Loucy (cell line): ENCODE data around the gene OR8G1.

Experiments used
- H2AFZ ChIP-seq: fragments of 200-600 bp; sonication (generic); 2 replicates; pipeline ENCODE4 v1.6.0; 2016; ENCODE audit warnings: antibody characterized with exemption, mild to moderate bottlenecking, low read length, moderate library complexity
- H3F3A ChIP-seq: fragments of 200-600 bp; 2 replicates; pipeline ENCODE4 v1.6.0; 2016; ENCODE audit warnings: antibody characterized with exemption, low read depth, mild to moderate bottlenecking
- H3K27me3 ChIP-seq: fragments of 200-600 bp; sonication (generic); 2 replicates; pipeline ENCODE4 v1.6.1; 2014; ENCODE audit warnings: low read length, mild to moderate bottlenecking; ENCODE audit not compliant: insufficient read depth, poor library complexity, severe bottlenecking
- H3K36me3 ChIP-seq: fragments of 200-600 bp; sonication (generic); 2 replicates; pipeline ENCODE4 v1.6.1; 2016; ENCODE audit warnings: low read length; ENCODE audit not compliant: insufficient read depth
- H3K4me1 ChIP-seq: fragments of 200-600 bp; sonication (generic); 2 replicates; pipeline ENCODE4 v1.5.1; 2014; ENCODE audit warnings: low read length, mild to moderate bottlenecking; ENCODE audit not compliant: insufficient read depth, poor library complexity, severe bottlenecking
- H3K4me2 ChIP-seq: fragments of 200-600 bp; sonication (generic); 2 replicates; pipeline ENCODE4 v1.6.0; 2014; ENCODE audit warnings: antibody characterized with exemption, low read length, low read depth, mild to moderate bottlenecking; ENCODE audit not compliant: poor library complexity, severe bottlenecking
- H3K4me3 ChIP-seq: fragments of 200-600 bp; sonication (generic); 2 replicates; pipeline ENCODE4 v1.5.1; 2014; ENCODE audit warnings: low read length, mild to moderate bottlenecking, mixed read lengths; ENCODE audit not compliant: poor library complexity, severe bottlenecking
- H3K79me2 ChIP-seq: fragments of 200-600 bp; sonication (generic); 2 replicates; pipeline ENCODE4 v1.6.1; 2014; ENCODE audit warnings: low read length; ENCODE audit not compliant: insufficient read depth
- H3K9ac ChIP-seq: fragments of 200-600 bp; sonication (generic); 2 replicates; pipeline ENCODE4 v1.6.0; 2014; ENCODE audit warnings: mild to moderate bottlenecking, low read depth, low read length, moderate library complexity; ENCODE audit not compliant: poor library complexity, severe bottlenecking
- H3K9me2 ChIP-seq: fragments of 200-600 bp; sonication (generic); replicated peaks from 2 replicates; pipeline ENCODE4 v1.6.1; 2016; ENCODE audit warnings: low read depth, low read length, mixed read lengths
- H3K9me3 ChIP-seq: fragments of 200-600 bp; sonication (generic); 2 replicates; pipeline ENCODE4 v1.6.1; 2014; ENCODE audit warnings: mild to moderate bottlenecking, antibody characterized with exemption, low read length, low read depth; ENCODE audit not compliant: insufficient read depth
- H4K20me1 ChIP-seq: fragments of 200-600 bp; sonication (generic); 2 replicates; pipeline ENCODE4 v1.6.0; 2014; ENCODE audit warnings: antibody characterized with exemption, low read length, mild to moderate bottlenecking; ENCODE audit not compliant: insufficient read depth, poor library complexity, severe bottlenecking
- CTCF ChIP-seq: fragments of 200-600 bp; sonication (generic); conservative IDR thresholded peaks from 2 replicates; pipeline ENCODE4 v1.5.1; 2014; ENCODE audit warnings: mild to moderate bottlenecking, antibody characterized with exemption, low read length
- EZH2phosphoT487 ChIP-seq: fragments of 200-600 bp; IDR thresholded peaks from 2 replicates; pipeline ENCODE4 v1.6.1; 2018; ENCODE audit warnings: antibody characterized with exemption, mild to moderate bottlenecking, moderate library complexity, borderline replicate concordance

The OR8G1 gene

GRCh38 chr11:124204008-124204407, 36.9 kb upstream of the OR8G1 start:
- Histone ChIP-seq H3K4me1 (no peaks in the 10 kb centered on the region), H2AFZ (no peak overlapping the region), H3K9ac (no peak overlapping the region)

GRCh38 chr11:124207102-124207792, 33.6 kb upstream of the OR8G1 start:
- Histone ChIP-seq H3K4me3 (no peak overlapping the region), H4K20me1 (no peaks in the 10 kb centered on the region), H3F3A (no peaks in the 10 kb centered on the region), H3K4me2 (no peak overlapping the region), H3K4me1 (no peaks in the 10 kb centered on the region), H3K79me2 (no peaks in the 10 kb centered on the region), H2AFZ (no peak overlapping the region; the same call in 1 of the 2 replicates), H3K9me3 (no peaks in the 10 kb centered on the region), H3K9ac (no peak overlapping the region), H3K9me2 (no peaks in the 10 kb centered on the region), H3K27me3 (no peaks in the 10 kb centered on the region), H3K36me3 (no peaks in the 10 kb centered on the region)
- TF ChIP-seq CTCF (no peak), EZH2phosphoT487 (no peak)

More at GRCh38 chr11:124204008-124204407, 36.9 kb upstream of the OR8G1 start:
- no peak overlapping the region for H3K4me2 ChIP-seq
- no peaks in the 10 kb centered on the region for H3K9me2 ChIP-seq
- H4K20me1 ChIP-seq = no peaks in the 10 kb centered on the region
- TF ChIP-seq EZH2phosphoT487 = no peak
- TF ChIP-seq CTCF = no peak
- no peaks in the 10 kb centered on the region for H3F3A ChIP-seq
- H3K4me3 ChIP-seq = no peak overlapping the region
- H3K9me3 ChIP-seq = no peaks in the 10 kb centered on the region
- no peaks in the 10 kb centered on the region for H3K79me2 ChIP-seq
- H3K36me3 ChIP-seq = no peaks in the 10 kb centered on the region
- H3K27me3 ChIP-seq = no peaks in the 10 kb centered on the region

GRCh38 chr11:124209824-124210357, 31.0 kb upstream of the OR8G1 start:
- Histone ChIP-seq H3K4me3 (no peak overlapping the region), H3K9me2 (no peaks in the 10 kb centered on the region), H3K4me1 (no peaks in the 10 kb centered on the region), H3K27me3 (no peaks in the 10 kb centered on the region), H3K9ac (no peak overlapping the region), H4K20me1 (no peaks in the 10 kb centered on the region), H3K79me2 (no peaks in the 10 kb centered on the region), H3K36me3 (no peaks in the 10 kb centered on the region), H3K4me2 (no peak overlapping the region), H3K9me3 (no peaks in the 10 kb centered on the region), H2AFZ (no peak overlapping the region), H3F3A (no peaks in the 10 kb centered on the region)
- no peak for TF ChIP-seq CTCF
- no peak for TF ChIP-seq EZH2phosphoT487
